Measurements from ENCODE around the gene TTC12.

The TTC12 gene

GRCh38 chr11:113314389-113315301 is at the start of gene TTC12:
TSS of gene TTC12 (plus strand) at chr11:113314583. CDS start at chr11:113316258, 1,675 bp downstream.
- ChIA-PET CTCF (interaction anchor here (0.8 to 4.1 kb wide), 8 partner anchors 9 to 947 kb away, joined by 3 to 28 read pairs (median 7); partner anchors contain the start of gene DRD2), POLR2A (interaction anchor here (0.6 kb wide), 1 partner anchor 50 kb away, joined by 3 read pairs; no protein-coding TSS in a partner anchor)
- DNase-seq (ENCODE audit: extremely low spot score) = peak; percentile 95
- no peak for TF ChIP-seq CTCF (IDR thresholded peaks at IDR 0.05; ENCODE audit: control extremely low read depth, extremely low read depth, low read depth, missing control alignments)

- TF ChIP-seq CTCF (IDR thresholded peaks at IDR 0.05; ENCODE audit: control extremely low read depth, extremely low read depth, low read depth, missing control alignments) = no peak
- POLR2A ChIA-PET = no interaction called here
- DNase-seq (ENCODE audit: extremely low spot score) = no peak
- CTCF ChIA-PET = interaction anchor here (0.8 kb wide), 1 partner anchor 10 kb away, joined by 3 read pairs; no protein-coding TSS in a partner anchor
Measured at GRCh38 chr11:113265362-113265761, 49.0 kb upstream of the TTC12 start.

GRCh38 chr11:113267493-113267892 is 46.9 kb upstream of the TTC12 start:
- ChIA-PET CTCF (interaction anchor here (1.8 kb wide), 1 partner anchor 22 kb away, joined by 7 read pairs; no protein-coding TSS in a partner anchor), POLR2A (no interaction called here)
- TF ChIP-seq CTCF (IDR thresholded peaks at IDR 0.05; ENCODE audit: control extremely low read depth, extremely low read depth, low read depth, missing control alignments) = no peak
- no peak for DNase-seq (ENCODE audit: extremely low spot score)

GRCh38 chr11:113269096-113269495 is 45.3 kb upstream of the TTC12 start:
- no peak for DNase-seq (ENCODE audit: extremely low spot score)
- TF ChIP-seq CTCF (IDR thresholded peaks at IDR 0.05; ENCODE audit: control extremely low read depth, extremely low read depth, low read depth, missing control alignments) = no peak
- ChIA-PET CTCF (interaction anchor here (1.8 kb wide), 1 partner anchor 20 kb away, joined by 7 read pairs; no protein-coding TSS in a partner anchor), POLR2A (no interaction called here)

- no peak for DNase-seq (ENCODE audit: extremely low spot score)
- POLR2A ChIA-PET = no interaction called here
- CTCF ChIA-PET = no interaction called here
Measured at GRCh38 chr11:113269636-113270035, 44.7 kb upstream of the TTC12 start.

GRCh38 chr11:113270080-113270479 is 44.3 kb upstream of the TTC12 start:
- DNase-seq (ENCODE audit: extremely low spot score) = no peak
- ChIA-PET CTCF (no interaction called here), POLR2A (no interaction called here)
- TF ChIP-seq CTCF (IDR thresholded peaks at IDR 0.05; ENCODE audit: control extremely low read depth, extremely low read depth, low read depth, missing control alignments) = no peak

More at GRCh38 chr11:113269636-113270035, 44.7 kb upstream of the TTC12 start:
- no peak for TF ChIP-seq CTCF (IDR thresholded peaks at IDR 0.05; ENCODE audit: control extremely low read depth, extremely low read depth, low read depth, missing control alignments)
